GM21723 (cell line): ENCODE data around the gene AKAP8L.

Source experiments
- ATAC-seq: cut with Tn5 transposase; IDR thresholded peaks from one replicate; pipeline ENCODE4 v1.9.1; 2021; ENCODE audit warnings: mild to moderate bottlenecking, moderate library complexity; ENCODE audit not compliant: unreplicated experiment

The AKAP8L gene

DNA sequence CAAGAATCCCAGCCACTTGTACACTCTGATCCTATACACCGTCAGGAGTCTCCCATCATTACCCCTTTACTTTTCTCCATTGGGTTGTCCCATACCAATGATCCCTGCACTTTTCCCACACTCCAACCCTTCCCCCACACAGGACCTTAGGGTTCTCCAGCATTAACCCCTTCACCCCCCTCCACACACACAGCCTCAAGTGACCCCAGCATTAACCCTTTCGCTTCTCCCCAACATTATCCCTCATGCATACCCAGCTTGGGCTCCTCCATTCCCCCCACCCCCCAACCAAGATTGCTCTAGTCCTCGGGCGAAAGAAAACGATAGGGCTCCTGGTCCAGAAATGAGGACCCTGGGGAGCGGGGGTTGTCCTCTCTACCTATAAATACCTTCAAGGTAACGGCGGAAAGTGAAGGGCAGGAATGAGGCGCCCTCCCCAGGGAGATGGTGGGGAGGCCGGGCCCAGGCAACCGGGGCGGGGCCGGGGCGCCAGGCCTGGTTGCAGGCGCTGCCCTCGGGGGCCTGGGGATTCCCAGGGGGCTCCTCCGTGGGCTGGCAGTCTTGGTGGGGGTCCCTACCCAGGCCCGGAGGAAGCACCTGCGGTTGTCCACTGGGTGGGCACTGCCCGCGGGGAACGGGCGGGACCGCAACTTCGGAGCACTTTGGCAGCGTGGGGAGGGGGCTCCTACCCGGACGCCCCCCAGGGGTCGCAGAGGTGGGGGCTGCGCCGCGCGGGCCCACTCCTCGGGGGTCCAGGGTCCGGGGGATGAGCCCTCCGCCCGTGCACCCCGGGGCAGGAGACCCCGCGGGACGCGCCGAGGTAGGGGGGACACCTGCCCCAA lies 30.2 kb upstream of the AKAP8L start:
- ATAC-seq: no peak

DNA sequence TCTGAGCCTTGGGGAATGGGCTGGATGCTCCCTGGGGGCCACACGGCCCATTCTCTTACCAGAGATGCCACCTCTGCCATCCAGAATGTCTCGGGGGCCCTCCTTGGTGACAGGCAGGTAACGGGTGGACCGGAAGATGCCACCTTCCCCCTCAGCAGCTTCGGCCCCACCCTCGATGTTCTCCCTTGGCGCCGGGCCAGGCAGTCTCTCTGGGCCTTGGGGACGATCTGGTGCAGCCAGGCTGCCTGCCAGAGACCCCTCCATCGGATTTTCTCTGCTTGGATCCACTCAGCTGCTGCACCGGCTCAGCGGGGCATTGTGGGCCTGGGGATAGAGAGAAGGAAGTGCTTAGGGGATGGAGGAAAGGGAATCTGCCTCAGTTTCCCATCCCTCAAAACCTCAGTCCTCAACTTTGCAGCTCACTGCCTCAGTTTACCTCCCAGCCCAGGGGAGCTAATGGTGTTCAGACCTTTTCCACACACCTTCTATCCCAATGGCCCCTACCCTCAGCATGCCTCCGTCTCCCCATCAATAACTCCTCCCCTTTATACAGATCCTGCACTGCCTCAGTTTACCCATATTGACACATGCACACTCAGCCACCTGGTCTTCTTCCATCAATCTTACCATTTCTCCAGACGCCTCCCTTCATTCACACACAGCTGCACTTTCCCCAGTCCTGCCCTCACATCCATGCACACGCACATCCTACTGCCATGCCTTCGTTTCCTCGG lies 29.4 kb upstream of the AKAP8L start:
- no peak for ATAC-seq

DNA sequence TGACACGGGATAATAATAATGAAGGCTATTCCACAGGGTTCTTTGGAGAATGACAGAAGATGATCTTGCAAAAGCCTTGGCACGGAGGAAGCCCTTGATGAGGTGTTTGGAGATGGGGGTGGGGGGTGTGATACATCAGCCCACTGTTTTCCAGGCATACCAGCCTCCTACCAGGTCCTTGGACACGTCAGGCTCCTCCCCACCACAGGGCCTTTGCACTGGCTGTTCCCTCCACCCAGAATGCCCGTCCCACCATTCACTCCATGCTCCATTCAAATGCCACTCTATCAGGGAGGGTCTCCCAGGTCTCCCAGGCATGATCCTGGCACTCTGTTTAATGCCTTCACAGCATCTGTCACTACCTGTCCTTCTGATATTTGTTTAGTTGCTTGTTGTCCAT lies 28.3 kb upstream of the AKAP8L start:
- no peak for ATAC-seq

DNA sequence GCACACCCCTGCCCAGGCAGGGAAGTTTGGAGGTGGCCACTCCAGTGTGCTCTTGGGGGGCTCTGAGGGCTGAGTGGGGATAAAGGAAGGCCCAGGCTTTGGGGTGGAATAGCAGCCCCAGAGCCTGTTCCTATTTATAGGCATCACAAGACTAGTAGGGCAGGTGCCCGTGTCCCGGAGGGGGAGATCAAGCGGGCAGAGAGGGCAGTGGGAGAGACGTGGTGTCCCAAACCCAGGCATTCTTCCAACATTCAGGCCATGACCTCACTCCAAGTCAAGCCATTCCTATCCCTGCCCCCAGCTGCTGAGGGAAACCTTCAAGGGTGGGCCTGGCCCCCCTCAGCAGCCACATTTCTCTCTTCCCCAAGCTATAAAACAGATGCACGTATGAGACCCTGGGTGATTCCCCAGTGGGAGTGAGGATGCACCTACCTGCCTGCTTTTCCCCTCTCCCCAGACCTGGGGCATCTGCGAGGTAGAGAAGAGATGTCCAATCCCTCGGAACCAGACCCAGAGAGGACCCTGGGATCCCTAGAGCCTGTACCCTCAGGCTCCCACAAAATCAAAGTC lies 27.1 kb upstream of the AKAP8L start:
- no peak for ATAC-seq

DNA sequence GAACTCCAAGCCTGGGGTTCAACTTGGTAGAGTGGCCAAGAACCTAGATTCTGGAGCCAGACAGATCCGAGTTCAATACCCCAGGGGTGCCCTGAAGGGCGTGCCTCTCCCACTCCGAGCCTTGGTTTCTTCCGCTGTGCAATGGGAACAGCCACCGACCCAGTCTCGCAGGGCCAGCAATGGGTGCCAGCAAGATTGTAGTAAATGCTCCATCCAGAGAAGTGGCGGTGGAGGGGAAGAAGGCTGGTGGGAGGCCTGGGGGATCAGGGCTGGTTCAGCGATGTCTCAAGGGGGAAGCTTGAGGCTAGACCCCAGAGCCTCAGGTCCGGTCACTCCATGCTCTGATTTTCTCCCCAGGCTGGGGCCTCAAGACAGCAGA lies 26.4 kb upstream of the AKAP8L start:
- no peak for ATAC-seq

DNA sequence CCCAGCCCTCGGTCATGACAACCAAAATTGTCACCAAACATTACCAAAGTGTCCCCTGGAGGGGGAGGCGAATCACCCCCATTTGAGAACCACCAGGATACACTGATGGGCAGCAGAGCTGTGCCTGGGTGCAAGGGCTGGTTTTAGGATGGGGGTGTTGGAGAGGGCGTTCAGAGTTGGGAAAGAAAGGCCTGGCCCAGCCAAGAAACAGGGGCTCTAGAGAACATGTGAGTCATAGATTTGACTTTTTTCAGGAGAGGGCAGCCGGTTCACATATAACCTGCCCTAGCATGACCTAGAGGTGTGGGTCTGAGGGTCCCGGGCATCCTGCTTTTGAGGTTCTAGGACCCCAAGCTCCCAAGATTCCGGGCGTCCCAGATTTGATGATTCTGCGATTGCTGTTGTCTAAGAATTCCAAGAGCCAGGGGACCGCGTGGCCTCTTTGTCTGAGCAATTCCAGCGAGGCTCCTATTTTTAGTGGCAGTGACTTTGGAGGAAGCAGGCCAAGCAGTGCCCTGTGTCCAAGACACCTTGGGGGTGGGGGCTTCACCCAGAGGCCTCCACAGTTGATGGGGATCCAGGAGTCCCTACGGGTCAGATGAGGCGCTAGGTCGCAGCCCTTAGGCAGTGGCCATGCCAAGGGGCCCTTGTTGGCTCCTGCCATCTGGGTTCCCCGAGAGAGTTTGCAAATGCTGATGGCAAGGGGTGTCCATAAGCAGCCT lies 25.9 kb upstream of the AKAP8L start:
- ATAC-seq: no peak

DNA sequence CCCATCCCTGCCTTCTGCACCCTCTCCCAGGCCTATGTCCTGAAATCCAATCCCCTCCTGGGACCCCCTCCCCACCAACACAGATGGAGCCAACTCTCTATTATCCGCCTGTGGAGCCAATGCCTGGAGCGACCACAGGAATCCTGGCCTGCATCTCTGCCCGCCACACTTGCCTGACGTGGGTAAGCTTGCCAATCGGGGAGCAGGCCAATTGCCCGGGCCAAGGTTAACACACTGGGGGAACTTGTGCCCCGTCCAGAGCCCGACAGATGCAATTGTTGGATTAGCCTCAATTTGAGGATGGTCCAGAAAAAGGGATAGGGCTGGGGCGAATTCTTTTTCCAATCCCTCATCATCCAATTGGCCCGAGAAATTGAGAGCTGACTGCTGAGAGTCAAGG lies 25.1 kb upstream of the AKAP8L start:
- no peak for ATAC-seq

DNA sequence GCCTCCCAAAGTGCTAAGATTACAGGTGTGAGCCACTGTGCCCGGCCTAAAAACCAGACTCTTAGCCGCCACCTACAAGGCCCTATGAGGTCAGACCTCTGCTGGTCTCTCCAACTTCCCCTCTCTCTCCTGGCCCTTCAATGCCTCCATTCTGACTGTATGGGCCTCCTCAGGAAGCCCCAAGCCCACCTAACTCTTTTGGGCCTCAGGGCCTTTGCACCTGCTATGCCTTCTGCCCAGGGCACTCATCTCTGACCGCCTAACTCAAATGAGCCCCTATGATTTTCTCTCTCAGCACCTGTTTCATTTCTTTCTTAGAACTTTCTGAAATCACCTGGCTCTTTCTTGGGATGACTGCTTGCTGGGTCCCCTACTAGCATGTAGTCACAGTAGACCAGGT lies 24.5 kb upstream of the AKAP8L start:
- ATAC-seq: no peak

DNA sequence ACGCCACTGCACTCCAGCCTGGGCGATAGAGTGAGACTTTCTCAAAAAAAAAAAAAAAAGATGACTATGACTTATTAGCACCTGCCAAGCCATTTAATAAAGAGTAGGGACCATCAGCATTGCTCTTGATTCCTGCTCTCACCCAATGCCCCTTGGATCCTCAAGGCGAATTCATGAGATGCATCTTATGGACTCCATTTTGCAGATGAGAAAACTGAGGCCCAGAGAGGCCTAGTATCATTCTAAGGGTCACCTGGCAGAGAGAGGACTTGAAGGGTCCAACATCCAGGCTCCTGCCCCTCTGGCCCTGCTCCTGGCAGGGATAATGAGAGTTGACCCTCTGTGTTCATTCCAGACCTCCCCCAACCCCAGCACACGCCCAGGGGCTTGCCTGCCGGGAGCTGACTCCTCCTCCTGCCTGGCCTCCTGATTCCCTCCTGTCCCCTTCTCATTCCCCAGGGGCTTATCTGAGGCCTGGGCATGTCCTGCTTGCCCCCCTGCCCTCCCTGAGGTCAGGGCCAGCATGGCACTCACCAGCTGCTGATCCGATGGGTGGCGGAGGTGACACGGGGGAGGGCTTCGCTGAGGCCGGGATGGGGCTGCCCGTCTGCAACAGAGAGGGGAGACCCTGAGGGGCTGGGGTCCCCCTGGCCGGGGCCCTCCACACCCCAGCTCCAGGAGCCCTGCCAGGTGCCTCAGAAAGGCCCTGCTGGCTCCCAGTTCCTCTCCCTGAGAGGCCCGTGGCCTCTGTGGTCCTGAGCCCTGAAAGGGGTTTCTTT lies 23.5 kb upstream of the AKAP8L start:
- no peak for ATAC-seq

DNA sequence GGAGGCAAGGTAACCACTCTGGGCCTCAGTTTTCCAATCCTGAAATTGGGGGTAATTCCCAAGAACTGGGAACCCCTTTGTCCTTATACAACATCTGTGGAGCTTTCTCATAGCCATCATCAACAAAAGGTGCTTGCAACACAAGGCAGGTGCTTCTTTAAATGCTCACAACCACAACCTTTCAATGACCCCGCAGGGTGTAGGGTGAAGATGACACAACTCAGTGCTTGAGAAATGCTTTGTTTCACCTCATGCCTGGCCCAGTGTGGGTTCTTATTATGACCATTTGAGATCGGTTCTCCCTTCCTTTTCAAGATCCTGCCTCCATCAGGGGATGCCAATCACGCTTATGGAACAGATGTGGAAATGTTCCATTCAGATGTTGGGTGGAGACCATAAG lies 22.5 kb upstream of the AKAP8L start:
- ATAC-seq: no peak

DNA sequence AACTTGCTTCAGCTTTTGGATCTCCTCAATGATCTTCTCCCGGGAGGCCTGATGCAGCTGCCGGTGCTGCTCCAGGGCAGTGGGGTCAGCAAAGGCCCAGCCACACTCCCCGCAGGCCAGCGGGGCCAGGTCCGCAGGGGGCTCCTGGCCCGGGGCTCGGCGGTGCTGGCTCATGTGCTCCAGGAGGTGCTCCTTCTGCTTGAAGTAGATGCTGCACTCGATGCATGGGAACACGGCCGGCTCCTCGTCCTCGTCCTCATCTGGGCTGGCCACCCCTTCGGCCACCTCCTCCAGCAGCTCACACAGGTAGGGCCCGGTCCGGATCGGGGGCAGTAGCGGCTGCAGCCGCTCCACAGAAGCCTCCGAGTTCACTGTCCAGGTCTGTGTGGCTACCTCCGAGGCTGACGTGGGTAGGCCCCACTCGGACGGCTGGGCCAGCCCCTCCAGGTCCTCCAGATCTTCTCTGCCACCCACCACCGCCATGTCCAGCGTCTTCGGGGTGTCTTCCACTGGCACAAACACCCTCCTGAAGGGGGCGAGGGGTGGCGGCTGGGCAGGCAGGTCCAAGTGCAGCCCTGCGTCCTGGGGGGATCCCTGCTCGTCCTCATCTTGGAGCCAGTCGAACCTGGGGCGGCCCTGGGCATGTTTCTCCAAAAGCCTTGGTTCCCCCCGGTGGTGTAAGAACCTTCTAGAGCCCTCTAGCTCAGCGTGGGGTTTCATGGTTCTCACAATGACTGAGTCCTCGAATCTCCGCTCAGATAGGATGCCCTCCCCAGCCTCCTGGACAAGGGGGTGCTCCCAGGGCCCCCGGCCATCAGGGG lies 21.2 kb upstream of the AKAP8L start:
- no peak for ATAC-seq

DNA sequence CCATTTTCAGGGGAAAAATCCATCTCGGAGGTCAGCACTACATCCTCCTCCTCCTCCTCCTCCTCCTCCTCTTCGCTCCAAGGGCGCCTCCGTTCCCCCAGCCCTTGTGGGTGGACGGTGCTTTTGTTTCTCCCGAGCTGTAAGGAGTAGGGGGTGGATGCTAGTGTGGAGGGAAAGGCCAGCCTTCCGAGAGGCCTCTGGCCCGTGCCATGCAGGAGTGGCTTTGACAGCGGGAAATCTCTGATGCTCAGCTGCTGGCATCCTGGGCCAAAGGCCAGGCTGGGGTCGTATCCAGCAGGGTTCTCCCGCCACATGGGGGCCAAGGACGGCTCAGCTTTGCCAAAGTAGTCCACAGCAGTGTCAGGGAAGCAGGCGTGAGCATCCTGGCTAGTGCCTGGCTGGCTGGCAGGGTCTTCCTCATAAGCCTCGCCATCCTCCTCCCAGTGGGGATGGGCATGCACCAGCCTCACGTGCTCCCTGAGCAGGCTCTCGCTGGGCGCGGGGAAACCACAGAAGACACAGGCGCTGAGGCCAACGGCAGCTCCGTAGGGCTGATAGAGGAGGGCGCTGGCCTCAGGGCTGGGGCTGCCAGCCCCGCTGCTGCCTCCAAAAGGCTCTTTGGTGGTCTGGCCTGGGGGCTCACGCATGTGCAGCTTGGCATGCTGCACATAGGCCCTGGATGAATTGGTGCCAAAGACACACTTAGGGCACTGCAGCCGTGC lies 20.5 kb upstream of the AKAP8L start:
- ATAC-seq: no peak

DNA sequence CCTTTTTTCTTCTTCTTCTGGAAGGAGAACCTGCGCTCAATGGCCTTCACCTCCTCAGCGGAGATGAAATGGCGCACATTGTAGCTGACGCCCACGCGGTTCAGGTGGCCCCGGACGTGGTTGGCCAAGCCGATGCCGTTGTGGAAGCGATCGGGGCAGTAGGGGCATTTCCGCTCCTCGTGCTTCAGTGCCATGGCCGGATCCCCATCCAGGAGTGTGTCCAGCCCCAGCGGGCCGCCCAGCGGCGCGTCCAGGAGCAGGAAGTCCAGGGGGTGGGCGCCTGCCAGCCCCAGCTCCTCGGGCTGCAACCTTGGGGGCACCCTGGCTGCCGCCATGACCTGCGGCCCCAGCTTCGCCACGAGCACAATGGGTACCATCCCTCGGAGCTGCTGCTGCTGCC lies 19.8 kb upstream of the AKAP8L start:
- ATAC-seq: no peak

DNA sequence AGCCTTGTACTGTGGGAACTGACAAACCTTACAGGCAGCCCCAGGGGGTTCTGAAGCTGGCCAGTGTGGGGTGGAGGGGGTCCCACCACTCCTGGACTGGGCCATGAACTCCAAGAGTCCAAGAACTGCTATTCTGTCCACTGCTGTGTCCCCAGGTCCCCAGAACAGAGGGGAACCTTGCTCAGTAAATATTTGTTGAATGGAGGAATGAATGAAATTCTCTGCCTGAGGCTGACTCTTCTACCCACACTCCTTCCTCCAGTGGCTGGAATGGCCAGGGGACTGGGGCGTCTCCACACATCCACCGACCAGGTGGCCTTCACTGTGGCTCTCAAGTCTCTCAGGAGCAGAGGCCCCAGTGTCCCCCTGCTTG lies 19.3 kb upstream of the AKAP8L start:
- no peak for ATAC-seq

DNA sequence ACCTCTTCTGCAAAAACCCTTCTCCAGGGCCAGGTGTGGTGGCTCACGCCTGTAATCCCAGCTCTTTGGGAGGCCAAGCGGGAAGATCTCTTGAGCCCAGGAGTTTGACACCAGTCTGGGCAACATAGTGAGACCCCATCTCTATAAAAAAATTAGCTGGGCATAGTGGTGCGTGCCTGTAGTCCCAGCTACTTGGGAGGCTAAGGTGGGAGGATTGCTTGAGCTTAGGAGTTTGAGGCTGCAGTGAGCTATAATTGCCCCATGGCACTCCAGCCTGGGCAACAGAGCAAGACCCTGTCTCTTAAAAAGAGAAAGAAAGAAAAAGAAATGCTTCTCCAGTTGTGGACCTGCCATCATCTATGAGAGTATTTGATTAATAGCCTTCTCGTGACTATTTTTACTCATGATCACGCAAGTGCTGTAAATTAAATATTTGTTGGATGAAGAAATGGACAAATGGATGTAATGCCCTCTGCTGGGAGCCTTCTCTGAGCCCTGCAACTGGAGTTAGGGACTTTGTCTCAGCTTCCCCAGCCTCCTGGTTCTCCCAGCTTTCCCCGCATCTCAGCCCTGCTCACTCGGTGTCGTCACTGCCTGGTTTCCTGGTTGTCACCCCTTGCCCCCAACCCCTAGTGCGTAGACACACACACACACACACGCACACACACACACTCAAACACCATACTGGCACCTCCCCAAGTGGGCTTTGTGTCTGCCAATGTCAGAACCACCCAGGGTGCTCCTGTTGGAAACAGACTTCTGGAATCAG lies 18.8 kb upstream of the AKAP8L start:
- ATAC-seq: no peak

DNA sequence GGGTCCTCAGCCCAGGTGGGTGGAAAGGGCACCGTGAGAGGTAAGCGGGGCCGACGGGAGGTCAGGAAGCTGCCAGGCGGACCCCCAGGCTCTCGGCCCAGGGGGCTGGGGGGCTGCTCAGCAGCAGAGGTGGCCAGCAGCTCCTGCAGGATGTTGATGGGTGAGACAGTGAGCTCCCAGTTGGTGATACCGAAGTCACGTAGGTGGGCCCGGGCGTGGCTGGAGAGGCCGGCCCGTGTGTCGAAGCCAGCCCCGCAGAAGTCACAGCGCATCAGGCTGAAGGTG lies 18.0 kb upstream of the AKAP8L start:
- ATAC-seq: no peak

DNA sequence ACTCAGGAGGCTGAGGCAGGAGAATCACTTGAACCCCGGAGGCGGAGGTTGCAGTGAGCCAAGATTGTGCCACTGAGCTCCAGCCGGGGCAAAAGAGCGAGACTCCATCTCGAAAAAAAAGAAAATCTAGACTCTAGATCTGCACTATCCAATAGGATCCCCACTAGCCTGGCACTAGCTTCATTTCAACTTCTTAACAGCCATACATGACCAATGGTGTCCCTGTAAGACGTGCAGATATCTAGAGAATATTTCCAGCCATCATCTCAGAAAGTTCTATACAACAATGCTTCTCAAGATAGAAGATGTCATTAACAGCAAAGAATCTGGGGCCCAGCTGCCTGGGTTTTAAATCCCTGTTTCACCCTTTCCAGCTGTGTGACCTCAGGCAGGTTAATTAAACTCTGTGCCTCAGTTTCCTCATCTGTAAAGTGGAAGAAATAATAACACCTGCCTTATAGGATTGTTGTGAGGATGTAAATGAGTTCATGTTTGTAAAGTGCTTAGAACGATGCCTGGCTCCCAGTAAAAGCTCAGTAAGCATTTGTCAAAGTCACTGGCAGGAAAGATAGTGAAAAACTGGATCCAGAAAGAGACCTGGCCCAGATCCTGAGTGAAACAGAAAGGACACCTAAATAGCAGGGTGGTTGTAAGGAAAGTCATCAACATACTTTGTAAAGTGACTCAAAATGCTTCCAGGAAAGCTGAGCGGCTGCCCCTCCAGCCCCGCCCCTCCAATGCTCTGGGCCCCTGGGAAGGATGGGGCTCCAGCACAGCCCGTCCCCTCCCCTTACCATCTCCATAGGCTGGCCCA lies 17.4 kb upstream of the AKAP8L start:
- ATAC-seq: no peak

DNA sequence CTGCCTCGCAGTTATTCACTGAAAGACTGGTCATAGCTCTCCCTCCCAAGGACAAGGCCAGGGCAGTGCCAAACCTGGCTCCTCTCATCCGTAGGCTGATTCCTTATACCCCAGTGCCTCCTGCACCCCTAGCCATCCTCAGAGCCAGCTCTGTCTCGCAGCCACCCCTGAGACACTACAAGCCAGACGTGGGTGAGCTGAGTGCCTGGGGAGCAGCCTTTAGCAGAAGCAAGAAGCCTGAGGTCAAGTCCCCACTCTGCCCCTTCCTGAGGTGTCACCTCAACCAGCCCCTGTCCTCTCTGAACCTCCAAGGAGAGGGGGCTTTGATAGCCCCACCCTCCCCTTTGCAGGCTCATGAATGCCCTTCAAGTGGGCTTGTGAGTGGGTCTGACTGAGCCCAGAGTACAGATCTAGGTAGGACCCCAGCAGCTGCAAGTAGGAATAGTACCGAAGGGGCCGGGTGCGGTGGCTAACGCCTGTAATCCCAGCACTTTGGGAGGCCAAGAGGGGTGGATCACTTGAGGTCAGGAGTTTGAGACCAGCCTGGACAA lies 14.8 kb upstream of the AKAP8L start:
- ATAC-seq: no peak
